NB4 (cell line): ENCODE measurements around the gene NR3C2.

Experiments
- MYC ChIP-seq: IDR thresholded peaks from 2 replicates; pipeline ENCODE4 v1.6.1; 2011; ENCODE audit warnings: low read depth, low read length
- POLR2A ChIP-seq: IDR thresholded peaks from 2 replicates; pipeline ENCODE4 v1.6.1; 2011; ENCODE audit warnings: mild to moderate bottlenecking; ENCODE audit not compliant: insufficient read length; ENCODE audit errors: extremely low read depth
- TF ChIP-seq, protein P1 (sequence below): IDR thresholded peaks from one replicate; pipeline ENCODE4 v1.5.1; 2012; ENCODE audit warnings: low read depth, low read length
- TF ChIP-seq, protein P2 (sequence below): IDR thresholded peaks from 2 replicates; pipeline ENCODE4 v1.6.1; 2011; ENCODE audit warnings: low read depth, low read length

DNA sequence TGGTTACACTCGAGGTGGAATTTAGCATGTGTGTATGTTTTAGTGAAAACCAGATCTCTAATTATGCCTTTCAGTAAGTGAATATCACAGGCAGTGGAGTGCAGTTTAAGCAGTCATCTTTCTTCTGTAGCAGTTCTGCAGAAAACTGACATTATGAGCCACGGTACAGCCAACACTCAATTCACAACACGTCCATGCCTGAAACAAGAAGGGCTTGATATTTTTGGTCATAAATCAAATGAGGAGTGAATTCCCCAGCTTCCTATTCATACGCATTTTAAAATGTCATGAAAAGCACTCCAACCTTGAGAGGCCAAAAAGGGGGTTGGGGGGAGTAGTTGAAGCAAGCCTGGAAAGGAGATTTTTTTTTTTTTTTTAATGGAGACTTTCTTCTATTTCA is 393.6 kb downstream of the NR3C2 start:
- TF ChIP-seq, protein P1, sequence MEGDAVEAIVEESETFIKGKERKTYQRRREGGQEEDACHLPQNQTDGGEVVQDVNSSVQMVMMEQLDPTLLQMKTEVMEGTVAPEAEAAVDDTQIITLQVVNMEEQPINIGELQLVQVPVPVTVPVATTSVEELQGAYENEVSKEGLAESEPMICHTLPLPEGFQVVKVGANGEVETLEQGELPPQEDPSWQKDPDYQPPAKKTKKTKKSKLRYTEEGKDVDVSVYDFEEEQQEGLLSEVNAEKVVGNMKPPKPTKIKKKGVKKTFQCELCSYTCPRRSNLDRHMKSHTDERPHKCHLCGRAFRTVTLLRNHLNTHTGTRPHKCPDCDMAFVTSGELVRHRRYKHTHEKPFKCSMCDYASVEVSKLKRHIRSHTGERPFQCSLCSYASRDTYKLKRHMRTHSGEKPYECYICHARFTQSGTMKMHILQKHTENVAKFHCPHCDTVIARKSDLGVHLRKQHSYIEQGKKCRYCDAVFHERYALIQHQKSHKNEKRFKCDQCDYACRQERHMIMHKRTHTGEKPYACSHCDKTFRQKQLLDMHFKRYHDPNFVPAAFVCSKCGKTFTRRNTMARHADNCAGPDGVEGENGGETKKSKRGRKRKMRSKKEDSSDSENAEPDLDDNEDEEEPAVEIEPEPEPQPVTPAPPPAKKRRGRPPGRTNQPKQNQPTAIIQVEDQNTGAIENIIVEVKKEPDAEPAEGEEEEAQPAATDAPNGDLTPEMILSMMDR: no peak
- TF ChIP-seq, protein P2, sequence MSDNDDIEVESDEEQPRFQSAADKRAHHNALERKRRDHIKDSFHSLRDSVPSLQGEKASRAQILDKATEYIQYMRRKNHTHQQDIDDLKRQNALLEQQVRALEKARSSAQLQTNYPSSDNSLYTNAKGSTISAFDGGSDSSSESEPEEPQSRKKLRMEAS: no peak
- TF ChIP-seq MYC (no peak), POLR2A (no peak)
